ENCODE measurements around the gene CLIC5. TPM values are rescaled to one million over a fixed set of nuclear protein-coding genes. Genes with fewer than 3 reads are reported as not detected.

CLIC5 gene
- total RNA-seq, 1 donor from 2014 or later: 134 TPM

- Histone ChIP-seq H3K9me3 (no peaks in the 10 kb centered on the region), H3K4me1 (no peaks in the 10 kb centered on the region), H3K36me3 (peaks cover 21% of the 10 kb centered on the region), H3K27me3 (ENCODE audit: low read depth) (no peaks in the 10 kb centered on the region), H3K4me3 (no peak overlapping the region), H3K27ac (no peak overlapping the region)
- TF ChIP-seq CTCF (IDR thresholded peaks at IDR 0.05): no peak
- DNase-seq (no peak), ATAC-seq (peak in 1 of 2 donors; percentile 27)
- intact Hi-C loops (cut with DNase I): no loop called here
Observed at GRCh38 chr6:45916692-45917091, 99.0 kb downstream of the CLIC5 start.

- H3K27me3 ChIP-seq (ENCODE audit: low read depth): no peaks in the 10 kb centered on the region
- no peaks in the 10 kb centered on the region for H3K4me1 ChIP-seq
- TF ChIP-seq CTCF (IDR thresholded peaks at IDR 0.05): no peak
- ATAC-seq (no peak), DNase-seq (no peak)
- intact Hi-C loops (cut with DNase I): no loop called here
- H3K4me3 ChIP-seq: no peak overlapping the region
- peaks cover 21% of the 10 kb centered on the region for H3K36me3 ChIP-seq
- H3K27ac ChIP-seq: no peak overlapping the region
- no peaks in the 10 kb centered on the region for H3K9me3 ChIP-seq
Observed at GRCh38 chr6:45915780-45916468, 99.7 kb downstream of the CLIC5 start.

- Histone ChIP-seq H3K4me1 (no peaks in the 10 kb centered on the region), H3K36me3 (peaks cover 21% of the 10 kb centered on the region), H3K27ac (no peak overlapping the region), H3K27me3 (ENCODE audit: low read depth) (no peaks in the 10 kb centered on the region), H3K9me3 (no peaks in the 10 kb centered on the region), H3K4me3 (no peak overlapping the region)
- DNase-seq: no peak
- no peak for ATAC-seq
- intact Hi-C loops (cut with DNase I): no loop called here
- TF ChIP-seq CTCF (IDR thresholded peaks at IDR 0.05): no peak
Observed at GRCh38 chr6:45911691-45912090, 104.0 kb downstream of the CLIC5 start.

- no peak for TF ChIP-seq CTCF (IDR thresholded peaks at IDR 0.05)
- no peaks in the 10 kb centered on the region for H3K27me3 ChIP-seq (ENCODE audit: low read depth)
- no peak overlapping the region for H3K27ac ChIP-seq
- H3K9me3 ChIP-seq: no peaks in the 10 kb centered on the region
- no peak for DNase-seq
- no peaks in the 10 kb centered on the region for H3K4me1 ChIP-seq
- intact Hi-C loops (cut with DNase I): no loop called here
- H3K36me3 ChIP-seq: no peaks in the 10 kb centered on the region
- no peak overlapping the region for H3K4me3 ChIP-seq
- ATAC-seq: no peak
Observed at GRCh38 chr6:45903959-45904358, 111.7 kb downstream of the CLIC5 start.

GRCh38 chr6:45902984-45903383 is 112.7 kb downstream of the CLIC5 start:
- no peak for ATAC-seq
- no peaks in the 10 kb centered on the region for H3K9me3 ChIP-seq

More at GRCh38 chr6:45902984-45903383, 112.7 kb downstream of the CLIC5 start:
- no peaks in the 10 kb centered on the region for H3K27me3 ChIP-seq (ENCODE audit: low read depth)
- no peak overlapping the region for H3K4me3 ChIP-seq
- H3K4me1 ChIP-seq: no peaks in the 10 kb centered on the region
- intact Hi-C loops (cut with DNase I): no loop called here
- TF ChIP-seq CTCF (IDR thresholded peaks at IDR 0.05): no peak
- no peaks in the 10 kb centered on the region for H3K36me3 ChIP-seq
- DNase-seq: no peak
- no peak overlapping the region for H3K27ac ChIP-seq
